GM12878 (cell line): ENCODE measurements around the gene USP17L5.
"Not testable (repeated sequence)": the region's sequence is repeated elsewhere in the genome, so short reads cannot be mapped to it uniquely, and the experiment has no call there.

ENCODE experiments used
- CEBPB ChIP-seq, 2 experiments: fragments of 150-350 bp in 1 of 2; IDR thresholded peaks; 2 replicates each; pipeline ENCODE4 v1.6.1; 2012 to 2014; ENCODE audit warnings: low read depth in 2 of 2, low read length in 2 of 2, borderline replicate concordance in 1 of 2, inconsistent platforms in 1 of 2
- CTCF ChIP-seq, 3 experiments: IDR thresholded peaks in 2 of 3; conservative IDR thresholded peaks in 1 of 3; 2 replicates each; pipeline ENCODE4 v1.5.1; 2011; ENCODE audit warnings: low read depth in 3 of 3, low read length in 3 of 3, mild to moderate bottlenecking in 3 of 3, control low read depth in 2 of 3, moderate library complexity in 2 of 3, inconsistent platforms in 1 of 3, mixed read lengths in 1 of 3; ENCODE audit not compliant: control insufficient read depth in 2 of 3, insufficient read depth in 1 of 3; ENCODE audit errors: extremely low read depth in 1 of 3
- EP300 ChIP-seq, 2 experiments: fragments of 150-350 bp in 1 of 2; IDR thresholded peaks; 2 replicates each; pipeline ENCODE4 v1.6.1; 2011 to 2012; ENCODE audit warnings: low read depth in 2 of 2, low read length in 2 of 2, borderline replicate concordance in 1 of 2, improper control_type of control experiment in 1 of 2, inconsistent platforms in 1 of 2; ENCODE audit not compliant: control insufficient read depth in 1 of 2
- HDAC6 ChIP-seq: fragments of 200-600 bp; sonication (generic); IDR thresholded peaks from one replicate; pipeline ENCODE4 v1.8.0; 2017; ENCODE audit warnings: antibody characterized with exemption; ENCODE audit not compliant: unreplicated experiment
- MYC ChIP-seq: IDR thresholded peaks from 2 replicates; pipeline ENCODE4 v1.6.1; 2011; ENCODE audit warnings: mild to moderate bottlenecking, low read length, moderate library complexity, inconsistent platforms; ENCODE audit not compliant: insufficient read depth, insufficient replicate concordance, insufficient read length, severe bottlenecking
- POLR2A ChIP-seq: IDR thresholded peaks from 2 replicates; pipeline ENCODE4 v1.6.1; 2011; ENCODE audit warnings: low read depth, mild to moderate bottlenecking, low read length

GRCh38 chr4:9334358-9334757, 4.8 kb upstream of the USP17L5 start, which contains the start of gene USP17L26:
- TF ChIP-seq CEBPB (IDR thresholded peaks at IDR 0.05; ENCODE audit: borderline replicate concordance in 1 of 2, low read depth in 2 of 2, low read length in 2 of 2); POLR2A; CTCF (IDR thresholded peaks at IDR 0.05 in 2 of 3, conservative IDR thresholded peaks at IDR 0.05 in 1 of 3; ENCODE audit: control insufficient read depth in 2 of 3, extremely low read depth in 1 of 3, insufficient read depth in 1 of 3, low read depth in 3 of 3, low read length in 3 of 3); MYC; EP300 (IDR thresholded peaks at IDR 0.05; ENCODE audit: borderline replicate concordance in 1 of 2, control insufficient read depth in 1 of 2, low read depth in 2 of 2, low read length in 2 of 2); HDAC6: not testable (repeated sequence)
